ENCODE measurements around the gene U2AF1L4. TPM values are rescaled to one million over a fixed set of nuclear protein-coding genes. Genes with fewer than 3 reads are reported as not detected.
A peak's percentile ranks its signal among the peaks of the same experiment; 100 is the strongest.

The U2AF1L4 gene
- total RNA-seq, 2 donors from 2014 or later = 14.6 to 45.0 TPM

- WGBS = 2% methylated on average over 35 of the region's 42 CpGs
- no peak for DNase-seq (ENCODE audit: low spot score)
- Histone ChIP-seq H3K36me3 (peaks cover 10 to 19% of the 10 kb centered on the region in 2 donors), H3K27me3 (replicated peaks; ENCODE audit: insufficient read depth) (no peaks in the 10 kb centered on the region), H3K9me3 (no peaks in the 10 kb centered on the region), H3K4me3 (peak overlapping the region; percentile 91 to 93), H3K27ac (peak overlapping the region; percentile 78 to 91), H3K4me1 (replicated peaks) (peaks cover 15% of the 10 kb centered on the region)
- intact Hi-C loops (cut with DNase I) = loop anchor here (10.0 kb wide), 1 partner anchor 364 kb away; the partner anchor contains the start of gene FFAR3
- TF ChIP-seq POLR2AphosphoS5 (IDR thresholded peaks at IDR 0.05) (no peak), POLR2A (IDR thresholded peaks at IDR 0.05) (no peak), CTCF (IDR thresholded peaks at IDR 0.05) (no peak)
These were observed 26.7 kb downstream of the U2AF1L4 start for GRCh38 chr19:35718345-35719041.

GRCh38 chr19:35717665-35718344 is 27.4 kb downstream of the U2AF1L4 start, which contains the start of gene KMT2B:
KMT2B (plus strand) TSS chr19:35718003; CDS start chr19:35718019, 16 bp downstream.
- intact Hi-C loops (cut with DNase I) = loop anchor here (1.0 to 10.0 kb wide), 3 partner anchors 24 to 363 kb away; partner anchors contain the start of gene FFAR3
- under 1% methylated on average over 48 of the region's 109 CpGs for WGBS
- DNase-seq (ENCODE audit: low spot score) = no peak

GRCh38 chr19:35716801-35717664 is 28.2 kb downstream of the U2AF1L4 start:
- TF ChIP-seq POLR2A (IDR thresholded peaks at IDR 0.05) = peak; percentile 22
- peak; percentile 77 for TF ChIP-seq POLR2AphosphoS5 (IDR thresholded peaks at IDR 0.05)
- peak; percentile 76 to 96 (median 90) for TF ChIP-seq CTCF (IDR thresholded peaks at IDR 0.05)
- H3K36me3 ChIP-seq = peaks cover 0 to 5% of the 10 kb centered on the region in 2 donors
- H3K27ac ChIP-seq = peak overlapping the region; percentile 69 to 91
- WGBS = under 1% methylated on average over 61 of the region's 77 CpGs
- peak; percentile 95 for DNase-seq (ENCODE audit: low spot score)
- H3K27me3 ChIP-seq (replicated peaks; ENCODE audit: insufficient read depth) = no peaks in the 10 kb centered on the region
- intact Hi-C loops (cut with DNase I) = loop anchor here (1.0 to 10.0 kb wide), 3 partner anchors 23 to 362 kb away; partner anchors contain the start of gene FFAR3
- peak overlapping the region; percentile 91 to 93 for H3K4me3 ChIP-seq
- peaks cover 15% of the 10 kb centered on the region for H3K4me1 ChIP-seq (replicated peaks)
- no peaks in the 10 kb centered on the region for H3K9me3 ChIP-seq

More at GRCh38 chr19:35717665-35718344, 27.4 kb downstream of the U2AF1L4 start, which contains the start of gene KMT2B:
- Histone ChIP-seq H3K4me3 (peak within 1 kb of the TSS; percentile 91 to 93), H3K4me1 (replicated peaks) (peaks cover 15% of the 10 kb centered on the region), H3K9me3 (no peaks in the 10 kb centered on the region), H3K27ac (peak within 1 kb of the TSS; percentile 78 to 91), H3K27me3 (replicated peaks; ENCODE audit: insufficient read depth) (no peaks in the 10 kb centered on the region), H3K36me3 (peaks cover 5 to 12% of the 10 kb centered on the region in 2 donors)
- TF ChIP-seq POLR2A (IDR thresholded peaks at IDR 0.05) (no peak), CTCF (IDR thresholded peaks at IDR 0.05) (peak in 1 of 4 experiments; percentile 19), POLR2AphosphoS5 (IDR thresholded peaks at IDR 0.05) (no peak)

GRCh38 chr19:35715981-35716800 is 29.0 kb downstream of the U2AF1L4 start:
- intact Hi-C loops (cut with DNase I) = loop anchor here (2.0 to 10.0 kb wide), 2 partner anchors 167 to 361 kb away; partner anchors contain the start of gene FFAR3
- no peaks in the 10 kb centered on the region for H3K36me3 ChIP-seq
- peak overlapping the region; percentile 69 to 91 for H3K27ac ChIP-seq
- H3K4me1 ChIP-seq (replicated peaks) = peaks cover 15% of the 10 kb centered on the region
- peak; percentile 51 for DNase-seq (ENCODE audit: low spot score)
- H3K4me3 ChIP-seq = peak overlapping the region; percentile 91 to 93
- no peaks in the 10 kb centered on the region for H3K27me3 ChIP-seq (replicated peaks; ENCODE audit: insufficient read depth)
- WGBS = under 1% methylated on average over 50 of the region's 52 CpGs
- TF ChIP-seq CTCF (IDR thresholded peaks at IDR 0.05) (no peak), POLR2A (IDR thresholded peaks at IDR 0.05) (no peak), POLR2AphosphoS5 (IDR thresholded peaks at IDR 0.05) (peak; percentile 15)
- no peaks in the 10 kb centered on the region for H3K9me3 ChIP-seq
